ENCODE results near the gene JARID2.
"Not testable (repeated sequence)": the region's sequence is repeated elsewhere in the genome, so short reads cannot be mapped to it uniquely, and the experiment has no call there.

DNA sequence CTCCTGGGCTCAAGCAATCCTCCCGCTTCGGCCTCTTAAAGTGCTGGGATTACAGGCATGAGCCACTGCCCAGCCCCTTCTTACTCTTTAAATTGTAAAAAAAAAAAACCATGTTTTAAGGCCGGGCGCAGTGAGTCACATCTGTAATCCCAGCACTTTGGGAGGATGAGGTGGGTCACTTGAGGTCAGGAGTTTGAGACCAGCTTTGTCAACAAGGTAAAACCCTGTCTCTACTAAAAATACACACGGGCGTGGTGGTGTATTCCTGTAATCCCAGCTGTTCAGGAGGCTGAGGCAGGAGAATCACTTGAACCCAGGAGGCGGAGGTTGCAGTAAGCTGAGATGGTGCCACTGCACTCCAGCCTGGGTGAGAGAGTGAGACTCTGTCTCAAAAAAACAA, 43.6 kb downstream of the JARID2 start:
- not testable (repeated sequence) for TF ChIP-seq SIN3A (conservative IDR thresholded peaks at IDR 0.05 in 1 of 2, IDR thresholded peaks at IDR 0.05 in 1 of 2; ENCODE audit: low read depth in 1 of 2, low read length in 2 of 2); POLR2AphosphoS5 (IDR thresholded peaks at IDR 0.05; ENCODE audit: low read depth, low read length); POLR2A (IDR thresholded peaks at IDR 0.05; ENCODE audit: control extremely low read depth in 1 of 2, low read depth in 2 of 2, low read length in 2 of 2); CTCF (IDR thresholded peaks at IDR 0.05; ENCODE audit: control extremely low read depth in 1 of 3, insufficient read depth in 1 of 3, low read depth in 1 of 3, low read length in 3 of 3)
